SK-N-SH (cell line): ENCODE measurements around the gene PLAC1.
A peak's percentile ranks its signal among the peaks of the same experiment; 100 is the strongest.

ENCODE experiments used
- CTCF ChIP-seq: fragments of 200-600 bp; sonication (generic); IDR thresholded peaks from 2 replicates; pipeline ENCODE4 v1.6.1; 2017; ENCODE audit warnings: antibody characterized with exemption, mild to moderate bottlenecking, moderate library complexity
- EP300 ChIP-seq, 2 experiments: IDR thresholded peaks; 2 replicates each; pipeline versions ENCODE4 v1.4.0 to v1.6.1; 2012; ENCODE audit warnings: borderline replicate concordance in 1 of 2, low read depth in 1 of 2, low read length in 1 of 2
- EZH2phosphoT487 ChIP-seq: fragments of 200-600 bp; sonication (generic); IDR thresholded peaks from 2 replicates; pipeline ENCODE4 v1.6.1; 2017; ENCODE audit warnings: low read depth, mixed run types, mild to moderate bottlenecking, antibody characterized with exemption, moderate library complexity, borderline replicate concordance
- FOXM1 ChIP-seq: IDR thresholded peaks from 2 replicates; pipeline ENCODE4 v1.4.0; 2012; ENCODE audit warnings: low read depth, mild to moderate bottlenecking
- JUND ChIP-seq: IDR thresholded peaks from 2 replicates; pipeline ENCODE4 v1.4.0; 2012
- MAX ChIP-seq: IDR thresholded peaks from 2 replicates; pipeline ENCODE4 v1.4.0; 2012; ENCODE audit warnings: low read depth
- MXI1 ChIP-seq: IDR thresholded peaks from 2 replicates; pipeline ENCODE4 v1.6.1; 2012; ENCODE audit warnings: mild to moderate bottlenecking, low read depth, low read length, improper control_type of control experiment
- POLR2AphosphoS5 ChIP-seq: IDR thresholded peaks from 2 replicates; pipeline ENCODE4 v1.6.1; 2012; ENCODE audit warnings: low read depth, low read length
- REST ChIP-seq: IDR thresholded peaks from 2 replicates; pipeline ENCODE4 v1.6.1; 2012; ENCODE audit warnings: mild to moderate bottlenecking, low read depth, low read length, moderate library complexity
- SIN3A ChIP-seq: IDR thresholded peaks from 2 replicates; pipeline ENCODE4 v1.6.1; 2012; ENCODE audit warnings: low read depth, mild to moderate bottlenecking, low read length, moderate library complexity, borderline replicate concordance
- SMC3 ChIP-seq: IDR thresholded peaks from 2 replicates; pipeline ENCODE4 v1.6.1; 2012; ENCODE audit warnings: low read depth, low read length, improper control_type of control experiment
- TAF1 ChIP-seq: IDR thresholded peaks from 2 replicates; pipeline ENCODE4 v1.6.1; 2012; ENCODE audit warnings: low read depth, mild to moderate bottlenecking, low read length, moderate library complexity, borderline replicate concordance
- YY1 ChIP-seq: IDR thresholded peaks from 2 replicates; pipeline ENCODE4 v1.4.0; 2012; ENCODE audit warnings: low read depth, mild to moderate bottlenecking
- TF ChIP-seq, protein P1 (sequence below): fragments of 150-350 bp; IDR thresholded peaks from 2 replicates; pipeline ENCODE4 v1.6.1; 2016; ENCODE audit warnings: mild to moderate bottlenecking, low read depth, low read length

DNA sequence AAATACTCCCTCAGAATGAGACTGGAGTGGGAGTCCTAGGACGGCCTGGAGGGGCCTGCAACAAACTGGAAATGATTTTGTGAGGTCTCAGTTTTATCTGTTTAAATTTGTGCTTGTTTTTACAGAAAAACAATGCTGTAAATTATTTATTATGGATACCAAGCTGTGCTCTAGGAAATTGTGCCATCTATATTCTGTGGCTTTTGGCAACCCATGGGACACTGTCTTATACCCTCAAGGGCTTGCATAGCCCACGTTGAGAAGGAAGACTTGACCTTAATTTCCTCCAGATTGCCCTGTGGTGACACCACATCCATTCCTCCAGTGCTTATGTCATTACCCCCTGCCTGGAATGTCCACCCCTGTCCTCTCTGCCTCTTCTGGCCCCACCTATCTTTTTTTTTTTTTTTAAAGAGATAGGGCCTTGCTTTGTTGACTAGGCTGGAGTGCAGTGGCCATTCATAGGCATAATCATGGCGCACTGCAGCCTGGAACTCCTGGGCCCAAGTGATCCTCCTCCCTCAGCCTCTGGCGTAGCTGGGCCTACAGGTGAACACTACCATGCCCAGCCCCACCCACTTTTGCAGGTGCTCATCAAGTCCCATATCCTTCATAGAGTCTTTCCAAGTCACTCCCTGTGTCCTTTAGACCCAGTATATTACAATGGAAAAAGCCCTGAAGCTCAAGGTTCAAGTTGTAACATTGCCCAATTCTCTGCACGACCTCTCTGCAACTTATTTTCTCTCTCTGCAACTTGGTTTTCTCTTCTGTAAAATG lies 120.9 kb downstream of the PLAC1 start:
- peak; percentile 72; the same call in 1 of the 2 replicates for TF ChIP-seq MAX
- no peak for TF ChIP-seq EZH2phosphoT487
- no peak for TF ChIP-seq CTCF
- TF ChIP-seq MXI1: no peak
- no peak for TF ChIP-seq REST
- TF ChIP-seq TAF1: no peak
- TF ChIP-seq POLR2AphosphoS5: no peak
- peak in 1 of 2 experiments; percentile 76; a peak in 1 of 4 replicates for TF ChIP-seq EP300 (IDR thresholded peaks at IDR 0.05; ENCODE audit: borderline replicate concordance in 1 of 2, low read depth in 1 of 2, low read length in 1 of 2)
- peak; percentile 62 for TF ChIP-seq JUND
- TF ChIP-seq, protein P1, sequence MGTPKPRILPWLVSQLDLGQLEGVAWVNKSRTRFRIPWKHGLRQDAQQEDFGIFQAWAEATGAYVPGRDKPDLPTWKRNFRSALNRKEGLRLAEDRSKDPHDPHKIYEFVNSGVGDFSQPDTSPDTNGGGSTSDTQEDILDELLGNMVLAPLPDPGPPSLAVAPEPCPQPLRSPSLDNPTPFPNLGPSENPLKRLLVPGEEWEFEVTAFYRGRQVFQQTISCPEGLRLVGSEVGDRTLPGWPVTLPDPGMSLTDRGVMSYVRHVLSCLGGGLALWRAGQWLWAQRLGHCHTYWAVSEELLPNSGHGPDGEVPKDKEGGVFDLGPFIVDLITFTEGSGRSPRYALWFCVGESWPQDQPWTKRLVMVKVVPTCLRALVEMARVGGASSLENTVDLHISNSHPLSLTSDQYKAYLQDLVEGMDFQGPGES: no peak
- TF ChIP-seq SIN3A: no peak
- TF ChIP-seq SMC3: no peak
- peak; percentile 39; the same call in 1 of the 2 replicates for TF ChIP-seq YY1
- peak; percentile 52; the same call in 1 of the 2 replicates for TF ChIP-seq FOXM1
